Stimulated activated CD4-positive, alpha-beta T cell treated with anti-CD3 and anti-CD28 coated beads, Interleukin-4, amount 100 ng/mL, for 48 hours (primary cell): ENCODE results near the gene DAB2.
"Not testable (repeated sequence)": the region's sequence is repeated elsewhere in the genome, so short reads cannot be mapped to it uniquely, and the experiment has no call there.

Experiments
- DNase-seq, 2 donors: peaks; one replicate each; pipeline ENCODE4 v3.0.0-alpha.2; 2020; ENCODE audit warnings: low read depth in 2 of 2

The DAB2 gene

DNA sequence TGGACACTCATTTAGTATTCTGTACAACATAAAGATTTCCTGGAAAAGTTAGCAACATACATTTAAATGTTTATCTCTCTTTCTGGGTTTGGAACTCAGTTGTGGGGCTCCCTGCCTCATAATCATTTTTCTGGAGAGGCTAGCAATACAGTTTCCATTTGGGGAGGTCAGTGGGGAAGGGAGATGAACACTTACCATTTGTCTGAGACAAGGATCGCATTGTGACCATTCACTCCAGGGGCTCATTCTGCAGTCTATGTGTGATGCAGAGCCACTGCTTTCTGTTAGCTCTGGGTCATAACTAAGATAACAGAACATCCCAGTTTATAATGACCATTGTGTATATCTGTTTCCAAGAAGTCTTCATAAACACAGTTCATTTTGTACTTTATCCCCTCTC is 82.9 kb downstream of the DAB2 start:
- DNase-seq = no peak

DNA sequence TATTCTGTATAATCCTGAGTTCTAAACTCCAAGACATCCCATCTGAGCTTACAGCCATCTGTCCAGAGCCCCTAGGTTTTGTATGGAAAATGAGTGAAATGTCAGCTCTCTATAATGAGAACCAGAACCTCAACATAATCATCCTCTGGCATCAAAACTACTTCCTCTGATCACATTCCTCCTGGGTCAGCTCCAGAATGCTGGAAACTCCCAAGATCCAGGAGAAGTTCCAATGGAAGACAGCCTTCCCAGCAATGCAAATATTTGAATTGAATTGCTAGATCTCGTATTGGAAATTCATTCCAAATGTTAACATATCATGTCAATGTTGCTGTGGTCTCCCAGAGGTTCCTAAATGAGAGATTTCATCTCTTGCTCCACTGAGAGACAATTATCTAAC is 84.3 kb downstream of the DAB2 start:
- no peak for DNase-seq

- no peak for DNase-seq
Measured at GRCh38 chr5:39337252-39337915, 87.4 kb downstream of the DAB2 start.

DNA sequence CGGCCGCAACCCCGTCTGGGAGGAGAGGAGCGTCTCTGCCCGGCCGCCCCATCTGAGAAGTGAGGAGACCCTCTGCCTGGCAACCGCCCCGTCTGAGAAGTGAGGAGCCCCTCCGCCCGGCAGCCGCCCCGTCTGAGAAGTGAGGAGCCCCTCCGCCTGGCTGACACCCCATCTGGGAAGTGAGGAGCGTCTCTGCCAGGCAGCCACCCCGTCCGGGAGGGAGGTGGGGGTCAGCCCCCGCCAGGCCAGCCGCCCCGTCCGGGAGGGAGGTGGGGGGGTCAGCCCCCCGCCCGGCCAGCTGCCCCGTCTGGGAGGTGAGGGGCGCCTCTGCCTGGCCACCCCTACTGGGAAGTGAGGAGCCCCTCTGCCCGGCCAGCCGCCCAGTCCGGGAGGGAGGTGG is 90.5 kb downstream of the DAB2 start:
- not testable (repeated sequence) for DNase-seq

DNA sequence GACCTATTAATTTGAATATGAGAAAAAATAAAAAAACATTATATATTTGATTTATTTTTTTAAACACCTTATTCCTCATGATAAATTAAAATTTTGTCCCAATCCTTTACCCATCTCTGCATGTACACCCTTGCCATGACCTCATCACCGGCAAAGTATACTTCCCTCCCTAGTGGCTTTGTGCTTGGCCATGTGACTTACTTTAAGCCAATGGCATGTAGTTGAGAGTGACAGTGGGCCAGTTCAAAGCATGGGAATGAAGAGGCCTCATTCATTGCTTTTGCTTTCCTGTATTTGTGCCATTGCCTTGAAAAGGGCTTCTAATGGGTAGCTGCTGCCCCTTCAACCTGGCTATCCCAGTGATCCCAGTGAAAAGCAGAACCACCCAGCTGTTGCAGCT is 91.7 kb downstream of the DAB2 start:
- DNase-seq = no peak

GRCh38 chr5:39331861-39332381 is 92.9 kb downstream of the DAB2 start:
- no peak for DNase-seq

DNA sequence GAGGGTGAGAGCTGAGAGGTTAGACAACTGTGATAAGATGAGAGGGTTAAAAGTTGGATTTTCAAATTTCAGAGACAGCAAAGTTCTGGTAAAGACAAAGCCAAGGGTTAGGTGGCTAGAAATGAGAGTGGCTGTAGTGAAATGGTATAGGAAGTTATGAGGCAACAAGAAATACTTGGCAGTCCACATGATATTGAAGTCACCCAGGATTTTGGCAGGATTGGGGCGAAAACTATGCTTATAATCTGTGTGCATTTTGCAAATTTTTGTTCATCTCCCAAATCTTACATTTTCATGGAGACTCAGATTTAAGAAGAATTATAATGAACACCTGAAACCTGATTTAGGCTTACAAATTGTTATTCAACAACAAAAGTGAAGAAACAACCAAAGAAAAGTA is 96.0 kb downstream of the DAB2 start:
- no peak for DNase-seq

DNA sequence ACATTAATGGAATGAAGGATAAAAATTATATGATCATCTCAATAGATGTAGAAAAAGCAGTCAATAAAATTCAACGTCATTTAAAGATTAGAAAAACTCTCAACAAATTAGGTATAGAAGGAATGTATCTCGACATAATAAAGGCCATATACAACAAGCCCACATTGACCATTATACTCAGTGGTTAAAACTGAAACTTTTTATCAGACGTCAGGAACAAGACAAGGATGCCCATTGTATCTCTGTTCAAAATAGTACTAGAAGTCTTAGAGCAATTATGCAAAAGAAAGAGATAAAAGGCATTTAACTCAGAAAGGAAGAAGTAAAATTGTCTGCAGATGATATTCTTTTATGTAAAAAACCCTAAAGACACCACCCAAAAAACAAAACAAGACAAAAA is 101.2 kb downstream of the DAB2 start:
- DNase-seq = no peak
